Spinal cord (tissue), 10 donors: Measurements from ENCODE around the gene PPM1J. TPM values are rescaled to one million over a fixed set of nuclear protein-coding genes. Genes with fewer than 3 reads are reported as not detected.

Source experiments
- DNase-seq, 6 donors: peaks; one replicate each; pipeline versions ENCODE4 v3.0.0 to v3.0.0-alpha.2; 2013 to 2015; ENCODE audit warnings: low spot score in 6 of 6, low read depth in 4 of 6
- H3K27ac ChIP-seq: one replicate; pipeline ENCODE4 v1.5.1; 2013; ENCODE audit warnings: low read depth, low read length, control low read depth
- H3K27me3 ChIP-seq: one replicate; pipeline ENCODE4 v1.6.1; 2013; ENCODE audit warnings: low read length; ENCODE audit not compliant: control insufficient read depth, insufficient read depth
- H3K36me3 ChIP-seq: one replicate; pipeline ENCODE4 v1.6.1; 2013; ENCODE audit warnings: low read length; ENCODE audit not compliant: control insufficient read depth, insufficient read depth
- H3K4me1 ChIP-seq: one replicate; pipeline ENCODE4 v1.6.1; 2013; ENCODE audit warnings: low read length; ENCODE audit not compliant: control insufficient read depth, insufficient read depth
- H3K4me3 ChIP-seq: one replicate; pipeline ENCODE4 v1.5.1; 2013; ENCODE audit warnings: low read depth, low read length, control low read depth
- H3K9me3 ChIP-seq: one replicate; pipeline ENCODE4 v1.6.1; 2013; ENCODE audit warnings: low read length; ENCODE audit not compliant: control insufficient read depth, insufficient read depth
- WGBS: methylation state at CpG from one replicate; pipeline ENCODE4 v1.1.5; 2013; ENCODE audit warnings: missing lambda C conversion rate; ENCODE audit not compliant: insufficient coverage; 5-methylcytosine and 5-hydroxymethylcytosine counted together
- long read RNA-seq, 4 donors: transcript quantifications; one replicate each; lab custom pipeline, GENCODE V29; 2026
- polyA plus RNA-seq, 2 donors: library from polyadenylated mRNA; unstranded; fragments of 120-200 nt; gene quantifications; one replicate each; pipeline ENCODE4 v1.2.1, GENCODE V29; 2013; ENCODE audit not compliant: insufficient read length in 2 of 2
- total RNA-seq, 2 donors: library from RNA; depleted of rRNA in 1 of 2; stranded (reverse); fragments of 120-200 nt in 1 of 2; fragments of >200 nt in 1 of 2; gene quantifications; one replicate each; pipeline versions ENCODE4 v1.2.3 to v1.2.4, GENCODE V29; 2013 to 2014
- donor health status: healthy.

The PPM1J gene, protein sequence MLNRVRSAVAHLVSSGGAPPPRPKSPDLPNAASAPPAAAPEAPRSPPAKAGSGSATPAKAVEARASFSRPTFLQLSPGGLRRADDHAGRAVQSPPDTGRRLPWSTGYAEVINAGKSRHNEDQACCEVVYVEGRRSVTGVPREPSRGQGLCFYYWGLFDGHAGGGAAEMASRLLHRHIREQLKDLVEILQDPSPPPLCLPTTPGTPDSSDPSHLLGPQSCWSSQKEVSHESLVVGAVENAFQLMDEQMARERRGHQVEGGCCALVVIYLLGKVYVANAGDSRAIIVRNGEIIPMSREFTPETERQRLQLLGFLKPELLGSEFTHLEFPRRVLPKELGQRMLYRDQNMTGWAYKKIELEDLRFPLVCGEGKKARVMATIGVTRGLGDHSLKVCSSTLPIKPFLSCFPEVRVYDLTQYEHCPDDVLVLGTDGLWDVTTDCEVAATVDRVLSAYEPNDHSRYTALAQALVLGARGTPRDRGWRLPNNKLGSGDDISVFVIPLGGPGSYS
- 1 to 10 TPM; 2.2 to 5.0 TPM for total RNA-seq
- polyA plus RNA-seq = 1 to 10 TPM; 6.1 to 7.4 TPM
- long read RNA-seq, donor 1, partial matches to known transcripts = 0 of 3 reads
- long read RNA-seq, donor 1, other reads (novel, unspliced or antisense) = 0 of 3 reads
- long read RNA-seq, donor 2, partial matches to known transcripts = 0 of 1 reads
- long read RNA-seq, donor 2, other reads (novel, unspliced or antisense) = 0 of 1 reads
- long read RNA-seq, donor 3, partial matches to known transcripts = 0 of 1 reads
- long read RNA-seq, donor 3, other reads (novel, unspliced or antisense) = 0 of 1 reads
- long read RNA-seq, donor 4, partial matches to known transcripts = 0 of 1 reads
- long read RNA-seq, donor 4, other reads (novel, unspliced or antisense) = 0 of 1 reads

DNA sequence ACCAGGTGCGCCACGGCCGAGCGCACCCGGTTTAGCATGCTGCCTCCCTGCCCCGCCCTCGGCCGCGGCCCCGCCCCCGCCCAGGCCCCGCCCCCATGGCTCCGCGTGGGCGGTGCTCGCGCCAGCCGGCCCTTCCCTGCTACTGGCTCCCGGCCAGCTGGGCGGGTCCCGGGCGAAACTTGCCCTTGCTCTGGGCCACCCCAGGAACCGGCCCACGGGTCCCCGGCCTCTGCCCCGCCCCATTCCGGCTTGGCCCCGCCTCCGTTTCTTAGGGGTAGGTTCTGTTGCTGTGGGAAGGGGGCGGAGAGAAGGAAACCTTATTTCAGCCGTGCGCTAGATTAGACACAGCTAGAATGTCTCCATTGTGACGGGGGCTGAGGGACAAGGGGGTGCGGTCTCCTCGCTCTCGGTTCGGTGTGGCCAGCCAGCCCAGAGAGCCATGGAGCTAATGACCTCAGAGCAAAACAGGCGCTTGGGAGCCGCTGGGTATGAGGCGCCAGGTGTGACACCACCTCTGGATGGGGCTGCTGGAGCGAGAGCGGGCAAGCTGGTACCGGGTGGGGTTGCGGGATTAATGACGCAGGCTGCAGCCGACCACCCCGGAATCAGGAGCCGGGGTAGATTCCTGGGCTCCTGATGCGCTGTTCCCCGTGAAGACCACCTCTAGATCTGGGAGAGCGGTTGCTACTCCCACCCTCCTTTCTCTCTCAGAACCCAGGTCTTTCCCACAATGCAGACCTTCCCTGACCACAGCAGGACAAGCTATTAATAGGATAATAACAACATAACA is at the start of gene PPM1J:
PPM1J (minus strand) TSS at position 69 of the 790 bp plus-strand sequence; CDS start at position 38, 31 bp downstream.
- Histone ChIP-seq H3K27ac (peak within 1 kb of the TSS; percentile 13), H3K36me3 (no peaks in the 10 kb centered on the region), H3K9me3 (no peaks in the 10 kb centered on the region), H3K4me1 (peaks cover 44% of the 10 kb centered on the region), H3K27me3 (peaks cover 23% of the 10 kb centered on the region), H3K4me3 (peak within 1 kb of the TSS; percentile 70)
- DNase-seq = peak in 4 of 6 donors; percentile 54 to 93 (median 79)
- WGBS = under 1% methylated on average over 51 of the region's 51 CpGs

DNA sequence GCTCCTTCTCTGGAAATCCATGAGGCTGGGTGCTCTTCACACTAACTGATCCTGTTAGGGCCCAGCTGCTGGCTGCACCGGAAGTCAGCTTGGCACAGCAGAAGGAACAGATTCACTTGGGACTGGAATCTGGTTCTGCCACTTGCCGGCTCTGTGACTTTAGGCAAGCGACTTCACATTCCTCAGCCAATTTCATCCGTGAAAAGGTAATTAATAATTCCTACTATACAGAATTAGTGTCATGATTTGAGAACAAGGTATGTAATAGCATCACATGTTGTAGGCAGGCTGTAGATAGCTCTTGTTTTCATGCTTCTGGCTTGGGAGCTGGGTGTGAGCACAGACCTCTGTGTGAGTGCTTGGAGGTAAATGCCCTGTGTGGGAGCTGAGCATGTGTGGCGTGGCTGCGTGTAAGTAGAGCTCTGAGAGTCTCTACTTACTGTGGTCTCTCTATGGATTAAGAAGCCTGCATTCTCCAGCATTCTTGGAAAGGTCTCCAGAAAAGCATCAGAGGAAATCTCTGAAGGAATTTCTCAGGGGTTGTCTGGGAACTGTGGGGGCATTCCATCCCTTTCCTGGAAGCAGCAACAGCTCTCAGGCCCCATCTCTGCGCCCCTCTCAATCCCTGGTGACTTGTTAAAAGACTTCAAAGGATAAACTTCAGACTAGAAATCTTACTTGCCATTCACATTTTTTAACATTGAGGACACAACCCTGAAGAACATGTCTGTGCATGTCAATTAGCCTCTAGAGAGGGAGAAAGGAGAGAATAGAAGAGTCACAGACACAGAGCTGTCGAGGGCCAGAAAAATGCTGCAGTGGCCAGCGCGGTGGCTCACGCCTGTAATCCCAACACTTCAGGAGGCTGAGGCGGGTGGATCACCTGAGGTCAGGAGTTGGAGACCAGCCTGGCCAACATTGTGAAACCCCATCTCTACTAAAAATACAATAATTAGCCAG is 47.7 kb upstream of the PPM1J start:
- Histone ChIP-seq H3K4me3 (no peak overlapping the region), H3K4me1 (peaks cover 11% of the 10 kb centered on the region), H3K36me3 (no peaks in the 10 kb centered on the region), H3K27ac (no peak overlapping the region), H3K9me3 (no peaks in the 10 kb centered on the region), H3K27me3 (no peaks in the 10 kb centered on the region)
- peak in 2 of 6 donors; percentile 6 to 11 for DNase-seq
- WGBS = 70% methylated on average over 8 of the region's 12 CpGs

GRCh38 chr1:112761714-112762480 is 46.8 kb upstream of the PPM1J start:
- DNase-seq = peak in 1 of 6 donors; percentile 46
- no peaks in the 10 kb centered on the region for H3K36me3 ChIP-seq
- H3K9me3 ChIP-seq = no peaks in the 10 kb centered on the region
- peaks cover 11% of the 10 kb centered on the region for H3K4me1 ChIP-seq
- no CpG with 5 or more reads among the region's 9 CpGs for WGBS
- no peaks in the 10 kb centered on the region for H3K27me3 ChIP-seq
- no peak overlapping the region for H3K27ac ChIP-seq
- no peak overlapping the region for H3K4me3 ChIP-seq

- no peak for DNase-seq
- Histone ChIP-seq H3K4me1 (peaks cover 11% of the 10 kb centered on the region), H3K27me3 (no peaks in the 10 kb centered on the region), H3K4me3 (no peak overlapping the region), H3K27ac (no peak overlapping the region), H3K36me3 (no peaks in the 10 kb centered on the region), H3K9me3 (no peaks in the 10 kb centered on the region)
- WGBS = 79% methylated on average over 5 of the region's 6 CpGs
Measured at GRCh38 chr1:112759228-112759627, 44.1 kb upstream of the PPM1J start.

DNA sequence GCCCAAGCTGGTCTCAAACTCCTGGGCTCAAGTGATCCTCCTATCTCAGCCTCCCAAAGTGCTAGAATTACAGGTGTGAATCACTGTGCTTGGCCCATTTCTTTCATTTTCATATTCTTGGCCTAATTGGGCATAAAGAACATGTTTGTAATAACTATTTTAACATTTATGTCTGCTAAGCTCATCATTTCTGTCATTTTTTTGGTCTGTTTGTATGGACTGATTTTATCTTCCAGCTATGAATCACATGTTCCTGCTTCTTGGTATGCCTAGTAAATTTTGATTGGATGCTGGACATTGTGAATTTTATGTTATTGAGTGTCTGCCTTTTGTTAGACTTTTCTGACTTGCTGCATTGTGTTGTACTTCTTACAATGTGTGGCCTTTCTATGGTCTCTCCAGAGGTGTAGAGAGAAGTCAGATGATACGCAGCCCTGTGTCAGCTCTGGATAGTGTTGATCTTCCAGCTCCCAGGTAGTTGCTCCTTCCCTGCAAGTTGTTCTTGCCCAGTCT is 39.0 kb upstream of the PPM1J start:
- Histone ChIP-seq H3K36me3 (no peaks in the 10 kb centered on the region), H3K27ac (no peak overlapping the region), H3K9me3 (no peaks in the 10 kb centered on the region), H3K27me3 (no peaks in the 10 kb centered on the region), H3K4me3 (no peak overlapping the region), H3K4me1 (peaks cover 4% of the 10 kb centered on the region)
- WGBS = 75% methylated on average over 1 of the region's 1 CpG
- no peak for DNase-seq

- Histone ChIP-seq H3K36me3 (no peaks in the 10 kb centered on the region), H3K4me3 (no peak overlapping the region), H3K27ac (no peak overlapping the region), H3K4me1 (peaks cover 11% of the 10 kb centered on the region), H3K27me3 (peaks cover 18% of the 10 kb centered on the region), H3K9me3 (no peaks in the 10 kb centered on the region)
- DNase-seq = no peak
- 91% methylated on average over 12 of the region's 12 CpGs for WGBS
Measured at GRCh38 chr1:112748396-112748795, 33.3 kb upstream of the PPM1J start.

DNA sequence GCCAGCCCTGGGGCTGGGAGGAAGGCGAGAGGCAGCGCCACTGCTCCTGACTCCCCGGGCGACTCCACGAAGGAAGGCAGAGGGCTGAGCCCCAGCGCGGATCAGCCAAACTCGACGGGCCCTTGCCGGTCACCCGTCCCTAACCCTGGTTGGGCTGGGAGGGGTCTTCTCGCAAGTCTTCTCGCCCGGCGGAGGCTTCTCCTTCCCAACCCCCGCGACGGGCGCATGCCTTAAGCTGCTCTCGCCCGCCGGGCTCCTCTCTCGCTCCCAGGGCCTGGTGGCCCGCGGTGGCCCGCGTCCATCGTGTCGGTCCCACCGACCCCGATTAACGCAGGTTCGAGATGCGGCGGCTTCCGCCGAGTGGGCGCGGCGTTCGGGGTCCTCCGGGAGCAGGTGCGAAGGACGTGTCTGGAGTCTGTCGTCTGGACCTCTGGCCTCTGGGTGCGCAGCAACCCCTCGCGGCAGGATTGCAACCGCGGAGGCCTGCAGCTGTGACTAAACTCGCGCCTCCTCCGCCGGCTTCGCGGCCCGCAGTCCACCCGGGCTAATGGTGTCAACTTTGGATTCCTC is 29.0 kb upstream of the PPM1J start:
- H3K4me1 ChIP-seq = peaks cover 11% of the 10 kb centered on the region
- peaks cover 40% of the 10 kb centered on the region for H3K27me3 ChIP-seq
- H3K36me3 ChIP-seq = no peaks in the 10 kb centered on the region
- H3K4me3 ChIP-seq = peak overlapping the region; percentile 27
- peaks cover 2% of the 10 kb centered on the region for H3K9me3 ChIP-seq
- peak in 1 of 6 donors; percentile 12 for DNase-seq
- H3K27ac ChIP-seq = no peak overlapping the region
- under 1% methylated on average over 57 of the region's 58 CpGs for WGBS
